GM21825 (cell line): ENCODE results near the gene HEXD.
"Not testable (repeated sequence)": the region's sequence is repeated elsewhere in the genome, so short reads cannot be mapped to it uniquely, and the experiment has no call there.

ENCODE experiments used
- ATAC-seq: cut with Tn5 transposase; IDR thresholded peaks from one replicate; pipeline ENCODE4 v1.9.1; 2021; ENCODE audit warnings: mild to moderate bottlenecking, moderate library complexity; ENCODE audit not compliant: unreplicated experiment

The HEXD gene

GRCh38 chr17:82396601-82397435 is 21.3 kb upstream of the HEXD start:
- ATAC-seq, result no peak

GRCh38 chr17:82397449-82398335 is 20.5 kb upstream of the HEXD start:
- ATAC-seq, result no peak

GRCh38 chr17:82399041-82399441 is 19.1 kb upstream of the HEXD start:
- no peak for ATAC-seq

- no peak for ATAC-seq
These were observed 18.5 kb upstream of the HEXD start for GRCh38 chr17:82399601-82400101.

- no peak for ATAC-seq
These were observed 17.9 kb upstream of the HEXD start for GRCh38 chr17:82400206-82400605.

- ATAC-seq, result no peak
These were observed 17.3 kb upstream of the HEXD start for GRCh38 chr17:82400830-82401229.

- peak; percentile 68 for ATAC-seq
These were observed 15.3 kb upstream of the HEXD start for GRCh38 chr17:82402865-82403264.

GRCh38 chr17:82403662-82404660 is 14.2 kb upstream of the HEXD start:
- no peak for ATAC-seq

- ATAC-seq, result no peak
These were observed 13.1 kb upstream of the HEXD start for GRCh38 chr17:82405051-82405450.

- no peak for ATAC-seq
These were observed 11.9 kb upstream of the HEXD start for GRCh38 chr17:82406131-82406671.

- ATAC-seq, result no peak
These were observed 10.9 kb upstream of the HEXD start for GRCh38 chr17:82407255-82407654.

- ATAC-seq, result no peak
These were observed 9.7 kb upstream of the HEXD start for GRCh38 chr17:82408288-82408937.

GRCh38 chr17:82408938-82409318 is 9.2 kb upstream of the HEXD start:
- ATAC-seq, result no peak

GRCh38 chr17:82410014-82410716 is 8.0 kb upstream of the HEXD start:
- ATAC-seq, result no peak

- ATAC-seq, result no peak
These were observed 6.6 kb upstream of the HEXD start for GRCh38 chr17:82411396-82412053.

GRCh38 chr17:82412081-82412480 is 6.1 kb upstream of the HEXD start:
- not testable (repeated sequence) for ATAC-seq

- no peak for ATAC-seq
These were observed 5.3 kb upstream of the HEXD start for GRCh38 chr17:82412535-82413520.
